ENCODE data around the gene ZNF780A.
A peak's percentile ranks its signal among the peaks of the same experiment; 100 is the strongest.
"Not testable (repeated sequence)": the region's sequence is repeated elsewhere in the genome, so short reads cannot be mapped to it uniquely, and the experiment has no call there.

ZNF780A gene

DNA sequence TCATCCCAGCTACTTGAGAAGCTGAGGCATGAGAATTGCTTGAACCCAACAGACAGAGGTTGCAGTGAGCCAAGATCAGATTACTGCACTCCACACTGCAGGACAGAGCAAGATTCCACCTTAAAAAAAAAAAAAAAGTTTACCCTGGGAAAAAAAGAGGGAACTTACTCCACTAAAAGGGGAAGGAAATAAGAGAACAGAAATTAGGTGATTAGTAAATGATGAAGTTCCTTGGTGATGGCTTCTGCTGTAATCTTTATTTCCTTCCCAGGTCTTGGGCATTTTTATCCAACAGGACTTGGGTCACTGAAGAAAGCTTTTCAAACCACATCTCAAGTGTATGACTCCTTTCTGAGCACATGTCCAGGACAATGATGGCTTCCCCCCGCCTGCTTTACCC, 9.3 kb downstream of the ZNF780A start:
- peak; percentile 60 for DNase-seq

DNA sequence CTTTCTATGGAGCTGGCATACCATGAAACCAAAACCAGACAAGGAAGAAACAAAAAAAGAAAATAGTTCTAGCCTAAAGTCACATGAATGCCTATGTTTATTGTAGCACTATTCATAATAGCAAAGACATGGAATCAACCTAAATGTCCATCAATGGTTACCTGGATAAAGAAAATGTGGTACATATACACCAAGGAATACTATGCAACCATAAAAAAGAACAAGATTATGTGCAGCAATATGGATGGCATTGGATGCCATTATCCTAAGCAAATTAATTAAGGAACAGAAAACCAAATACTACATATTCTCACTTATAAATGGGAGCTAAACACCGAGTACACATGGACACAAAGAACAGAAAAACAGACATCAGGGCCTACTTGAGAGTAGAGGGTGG, 10.5 kb downstream of the ZNF780A start:
- no peak for DNase-seq

DNA sequence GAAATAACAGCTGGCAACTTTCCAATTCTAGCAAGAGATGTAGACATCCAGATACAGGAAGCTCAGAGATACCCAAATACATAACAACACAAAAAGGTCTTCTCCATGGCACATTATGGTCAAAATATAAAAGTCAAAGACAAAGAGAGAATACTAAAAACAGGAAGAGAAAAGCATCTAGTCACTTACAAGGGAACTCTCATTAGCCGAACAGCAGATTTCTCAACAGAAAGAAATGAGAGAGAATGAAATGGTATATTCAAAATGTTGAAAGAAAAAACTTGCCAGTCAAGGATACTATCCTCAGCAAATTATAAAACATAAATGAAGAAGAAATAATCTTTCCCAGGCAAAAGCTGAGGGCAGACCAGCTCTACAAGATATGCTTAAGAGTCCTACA, 12.4 kb downstream of the ZNF780A start:
- DNase-seq = no peak

DNA sequence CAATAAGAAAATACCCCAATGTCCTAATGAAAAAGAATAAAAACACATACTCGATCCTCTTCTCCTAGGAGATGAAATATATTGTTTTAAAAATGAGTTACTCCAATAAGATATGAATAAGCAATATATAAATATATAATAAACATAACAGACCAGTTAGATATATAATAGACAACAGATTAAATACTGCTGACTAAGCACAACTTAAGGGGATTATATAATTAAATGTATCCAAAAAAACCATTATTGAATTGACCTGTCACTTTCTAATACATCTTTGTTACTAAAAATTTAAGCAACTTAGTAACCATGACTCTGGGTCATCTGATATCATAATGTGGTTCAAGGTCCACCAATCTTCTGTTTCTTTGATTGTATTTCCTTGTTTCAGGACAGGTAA, 20.7 kb downstream of the ZNF780A start:
- DNase-seq = no peak

DNA sequence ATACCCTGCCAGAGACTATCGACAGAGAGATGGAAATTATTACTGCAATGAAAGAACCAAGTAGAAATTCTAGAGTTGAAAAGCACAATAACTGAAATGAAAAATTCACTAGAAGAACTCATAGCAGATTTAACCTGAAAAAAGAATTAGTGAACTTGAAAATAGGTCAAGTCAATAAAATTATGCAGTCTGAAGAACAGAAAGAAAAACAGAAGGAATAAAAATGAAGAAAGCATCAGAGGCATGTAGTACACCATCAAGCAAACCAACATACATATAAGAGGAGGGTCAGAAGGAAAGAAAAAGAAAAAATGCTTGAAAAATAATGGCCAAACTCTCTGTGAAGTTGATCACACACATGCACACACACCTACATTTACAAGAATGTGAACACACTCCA, 31.1 kb downstream of the ZNF780A start:
- no peak for DNase-seq

DNA sequence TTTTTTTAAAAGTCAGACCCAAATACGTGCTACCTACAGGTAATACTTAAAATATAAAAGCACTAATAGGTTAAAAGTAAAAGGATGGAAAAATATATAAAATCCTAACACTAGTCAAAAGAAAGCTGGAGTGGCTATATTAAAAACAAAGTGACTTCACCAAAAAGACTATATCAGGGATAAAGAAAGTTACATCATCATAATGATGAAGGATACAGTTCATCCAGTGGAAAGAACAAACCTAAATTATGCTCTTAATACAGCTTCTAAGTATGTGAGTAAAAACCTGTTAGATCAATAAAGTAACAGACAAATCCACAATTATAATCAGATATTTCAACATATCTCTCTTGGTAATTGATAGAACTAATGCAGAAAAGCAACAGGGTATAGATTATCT, 33.6 kb downstream of the ZNF780A start:
- no peak for DNase-seq

DNA sequence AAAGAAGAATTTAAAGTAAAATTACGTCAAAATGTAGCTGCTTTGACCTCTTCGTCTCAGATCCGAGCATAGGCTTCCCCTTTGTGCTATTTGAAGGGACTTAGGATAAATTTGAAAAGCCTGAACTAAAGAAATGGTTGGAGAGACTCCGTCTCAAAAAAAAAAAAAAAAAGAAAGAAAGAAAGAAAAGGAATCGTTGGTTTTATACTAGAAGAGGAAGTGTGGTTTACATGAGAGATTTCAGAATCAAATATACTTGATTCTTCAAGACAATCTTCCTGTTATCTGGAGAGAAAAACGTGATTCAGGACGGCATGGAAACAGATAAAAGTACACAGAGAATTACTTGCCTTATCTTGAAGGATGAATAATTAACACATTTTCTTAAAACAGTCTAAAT, 34.2 kb downstream of the ZNF780A start:
- no peak for DNase-seq

DNA sequence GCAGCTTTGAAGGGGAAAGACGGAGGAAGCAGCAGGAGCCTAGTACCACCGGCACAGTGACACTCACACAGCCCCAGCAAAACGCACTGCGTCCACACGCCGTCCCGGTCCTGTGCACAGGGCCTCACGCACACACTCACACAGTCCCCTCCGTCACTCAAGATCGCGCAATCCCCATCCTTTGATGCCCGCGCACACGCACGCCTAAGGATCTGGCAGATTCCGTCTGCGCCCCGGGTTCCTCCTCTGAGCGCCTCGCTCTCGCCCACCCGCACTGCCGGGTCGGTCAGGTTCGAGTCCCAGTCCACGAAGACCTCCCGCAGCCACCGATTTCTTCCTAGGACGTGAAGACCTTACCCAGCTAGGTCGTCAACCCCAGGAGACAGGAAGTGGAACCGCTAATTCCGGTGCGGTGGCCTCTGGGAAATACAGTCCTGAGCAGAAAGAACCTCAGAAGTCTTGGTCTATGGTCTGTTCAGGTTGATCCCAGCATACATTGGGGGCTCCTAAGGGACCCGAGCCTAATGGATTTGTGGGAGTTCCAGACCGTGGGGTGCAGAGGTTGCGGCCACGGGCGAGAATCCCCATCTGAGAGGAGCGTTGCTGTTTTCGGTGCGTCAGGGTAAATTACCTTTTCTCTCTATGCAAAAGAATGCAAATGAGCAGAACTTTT, 34.8 kb downstream of the ZNF780A start, which contains the start of gene ZNF780B:
ZNF780B (minus strand) TSS at position 400 of the 673 bp plus-strand sequence. CDS start 5,899 bp downstream, outside the sequence.
- DNase-seq = peak; percentile 57

DNA sequence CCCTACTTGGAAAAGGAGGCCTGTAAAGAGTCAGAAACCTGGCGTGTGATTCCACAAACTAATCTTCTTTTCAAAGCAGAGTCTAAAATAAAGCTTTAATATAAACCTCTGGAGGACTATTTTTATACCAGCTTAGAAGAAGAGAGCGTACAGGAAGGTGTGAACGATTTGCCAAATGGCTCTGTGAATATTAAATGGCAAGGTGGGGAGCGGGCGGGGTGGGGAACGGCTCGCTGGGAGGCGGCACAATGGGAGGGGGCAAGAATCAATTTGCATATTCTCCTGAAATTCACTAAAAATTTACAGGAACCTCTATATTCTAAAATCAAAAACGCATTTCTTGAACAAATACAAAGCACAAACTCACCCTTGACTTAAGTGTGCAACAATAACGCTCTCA, 35.7 kb downstream of the ZNF780A start:
- no peak for DNase-seq

DNA sequence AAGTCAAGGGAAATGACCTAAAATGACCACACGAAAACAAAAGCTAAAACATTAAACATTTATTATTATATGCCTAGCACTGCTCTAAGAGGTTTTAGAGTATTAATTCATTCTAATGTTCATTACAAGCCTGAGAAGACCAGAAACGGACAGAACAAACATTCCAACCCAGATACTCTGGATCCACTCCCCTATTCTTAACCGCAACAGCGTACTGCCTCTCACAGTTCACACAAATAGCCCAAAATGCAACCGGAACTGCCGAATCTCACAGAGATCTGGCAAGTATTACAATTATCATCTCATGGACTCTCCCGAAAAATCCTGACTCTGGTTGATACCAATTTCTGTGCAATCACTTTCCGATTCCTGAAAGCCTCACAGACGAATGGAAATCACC, 36.1 kb downstream of the ZNF780A start:
- no peak for DNase-seq

DNA sequence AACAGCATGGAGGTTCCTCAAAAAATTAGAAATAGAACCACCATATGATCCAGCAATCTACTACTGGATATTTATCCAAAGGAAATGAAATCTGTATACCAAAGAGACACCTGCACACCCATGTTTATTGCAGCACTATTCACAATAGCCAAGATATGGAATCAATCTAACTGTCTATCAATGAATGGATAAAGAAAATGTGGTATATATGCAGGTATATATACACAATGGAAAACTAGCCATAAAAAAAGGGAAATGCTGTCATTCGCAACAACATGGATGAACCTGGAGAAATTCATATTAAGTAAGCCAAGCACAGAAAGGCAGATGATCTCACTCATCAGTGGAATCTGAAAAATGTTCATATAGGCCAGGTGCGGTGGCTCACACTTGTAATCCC, 37.3 kb downstream of the ZNF780A start:
- DNase-seq = no peak

DNA sequence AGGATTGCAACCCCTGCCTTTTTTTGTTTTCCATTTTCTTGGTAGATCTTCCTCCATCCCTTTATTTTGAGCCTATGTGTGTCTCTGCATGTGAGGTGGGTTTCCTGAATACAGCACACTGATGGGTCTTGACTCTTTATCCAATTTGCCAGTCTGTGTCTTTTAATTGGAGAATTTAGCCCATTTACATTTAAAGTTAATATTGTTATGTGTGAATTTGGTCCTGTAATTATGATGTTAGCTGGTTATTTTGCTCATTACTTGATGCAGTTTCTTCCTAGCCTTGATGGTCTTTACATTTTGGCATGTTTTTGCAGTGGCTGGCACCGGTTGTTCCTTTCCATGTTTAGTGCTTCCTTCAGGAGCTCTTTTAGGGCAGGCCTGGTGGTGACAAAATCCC, 49.0 kb downstream of the ZNF780A start:
- DNase-seq = not testable (repeated sequence)

DNA sequence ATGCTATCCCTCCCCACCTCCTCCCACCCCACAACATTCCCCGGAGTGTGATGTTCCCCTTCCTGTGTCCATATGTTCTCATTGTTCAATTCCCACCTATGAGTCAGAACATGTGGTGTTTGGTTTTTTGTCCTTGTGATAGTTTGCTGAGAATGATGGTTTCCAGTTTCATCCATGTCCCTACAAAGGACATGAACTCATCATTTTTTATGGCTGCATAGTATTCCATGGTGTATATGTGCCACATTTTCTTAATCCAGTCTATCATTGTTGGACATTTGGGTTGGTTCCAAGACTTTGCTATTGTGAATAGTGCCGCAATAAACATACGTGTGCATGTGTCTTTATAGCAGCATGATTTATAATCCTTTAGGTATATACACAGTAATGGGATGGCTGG, 52.7 kb downstream of the ZNF780A start:
- DNase-seq = not testable (repeated sequence)

DNA sequence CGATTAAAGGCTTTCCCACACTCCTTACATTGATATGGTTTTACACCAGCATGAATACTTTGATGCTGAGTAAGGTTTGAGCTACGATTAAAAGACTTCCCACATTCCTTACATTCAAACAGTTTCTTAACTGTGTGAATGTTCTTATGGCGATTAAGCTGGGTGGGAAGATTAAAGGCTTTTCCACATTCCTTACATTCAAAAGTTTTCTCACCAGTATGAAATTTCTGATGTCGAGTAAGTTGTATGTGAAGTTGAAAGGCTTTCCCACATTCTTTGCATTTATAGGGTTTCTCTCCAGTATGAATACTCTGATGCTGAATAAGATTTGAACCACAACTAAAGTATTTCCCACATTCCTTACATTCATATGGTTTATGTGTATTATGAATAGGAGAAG, 54.7 kb downstream of the ZNF780A start:
- no peak for DNase-seq

DNA sequence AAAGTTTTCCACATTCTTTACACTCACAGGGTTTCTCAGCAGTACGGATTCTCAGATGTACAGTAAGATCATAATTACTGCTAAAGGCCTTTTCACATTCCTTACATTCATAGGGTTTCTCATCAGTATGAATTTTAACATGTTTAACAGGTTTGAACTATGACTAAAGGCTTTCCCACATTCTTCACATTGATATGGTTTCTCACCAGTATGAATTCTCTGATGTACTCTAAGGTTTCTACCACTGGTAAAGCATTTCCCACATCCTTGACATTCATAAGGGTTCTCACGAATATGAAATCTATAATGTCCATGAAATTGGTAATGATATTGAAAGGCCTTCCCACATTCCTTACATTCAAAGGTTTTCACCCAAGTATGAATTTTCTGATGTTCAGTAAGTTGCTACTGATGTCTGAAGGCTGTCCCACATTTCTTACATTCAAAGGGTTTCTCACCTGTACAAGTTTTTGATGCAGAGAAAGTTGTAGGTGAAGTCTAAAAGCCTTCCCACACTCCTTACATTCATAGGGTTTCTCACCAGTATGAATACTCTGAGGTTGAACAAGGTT, 56.7 kb downstream of the ZNF780A start:
- DNase-seq = no peak

DNA sequence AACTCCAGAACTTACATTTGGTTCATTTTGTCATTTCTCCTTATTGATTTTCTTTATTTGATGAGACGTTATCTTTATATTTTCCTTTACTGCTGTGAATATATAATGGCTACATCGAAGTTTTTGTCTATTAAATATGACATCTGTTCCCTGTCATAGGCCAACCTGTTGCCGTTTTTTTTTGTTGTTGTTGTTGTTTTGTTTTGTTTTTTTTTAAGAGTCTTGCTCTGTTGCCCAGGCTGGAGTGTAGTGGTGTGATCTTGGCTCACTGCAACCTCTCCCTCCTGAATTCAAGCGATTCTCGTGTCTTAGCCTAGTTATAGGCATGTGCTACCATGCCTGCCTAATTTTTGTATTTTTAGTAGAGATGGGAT, 64.2 kb downstream of the ZNF780A start:
- DNase-seq = no peak

DNA sequence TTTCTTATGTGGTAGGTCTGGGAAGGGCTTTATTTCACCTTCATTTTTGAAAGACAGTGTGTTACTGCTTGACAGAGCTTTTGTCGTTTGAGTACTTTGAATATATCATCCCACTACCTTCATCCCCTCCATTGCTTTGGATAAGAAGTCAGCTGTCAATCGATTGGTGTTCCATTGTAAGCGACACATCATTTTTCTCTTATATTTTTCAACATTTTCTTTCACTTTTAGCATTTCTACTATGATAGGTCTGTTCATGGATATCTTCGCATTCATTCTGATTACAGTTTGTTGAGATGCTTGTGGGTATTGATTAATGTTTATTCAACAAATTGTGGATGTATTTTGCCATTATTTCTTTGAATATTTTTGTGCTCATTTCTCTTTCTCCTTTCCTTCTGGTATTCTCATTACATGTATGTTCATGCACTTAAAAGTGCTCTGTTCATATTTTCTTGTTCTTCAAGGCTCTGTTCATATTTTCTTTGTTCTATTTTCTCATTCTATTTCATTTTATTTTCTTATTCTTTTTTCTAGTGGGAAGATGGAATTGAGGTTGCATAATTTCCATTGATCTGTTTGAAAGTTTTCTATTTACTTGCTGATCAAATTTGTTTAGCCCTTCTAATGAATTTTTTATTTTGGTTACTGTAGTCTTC, 64.7 kb downstream of the ZNF780A start:
- DNase-seq = no peak

DNA sequence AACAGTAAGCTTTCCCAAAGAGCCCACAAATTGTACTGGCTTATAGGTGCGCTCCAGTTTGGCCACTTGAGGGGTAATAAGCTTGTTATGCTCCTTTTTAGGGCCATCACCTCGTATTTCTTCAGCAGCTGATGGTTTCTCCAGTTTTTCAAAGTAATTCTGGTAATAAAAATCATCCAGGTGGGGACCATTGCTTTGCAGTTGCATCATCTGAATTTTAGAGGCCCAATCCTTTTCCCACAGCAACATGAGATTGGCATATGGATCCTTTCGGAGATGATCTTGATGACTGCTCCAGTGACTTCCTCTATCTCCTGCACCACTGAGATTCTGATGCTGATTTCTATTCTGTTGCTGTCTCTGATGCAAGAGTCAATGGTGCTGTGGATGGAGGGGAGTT, 66.8 kb downstream of the ZNF780A start:
- no peak for DNase-seq

Data from GF-D8 (cell line).